ENCODE measurements around the gene HOXD8.

HOXD8 gene

GRCh38 chr2:176174382-176174823 lies 44.9 kb downstream of the HOXD8 start:
- TF ChIP-seq POLR2AphosphoS5 (IDR thresholded peaks at IDR 0.05; ENCODE audit: low read depth, low read length) (no peak), TAF1 (IDR thresholded peaks at IDR 0.05; ENCODE audit: borderline replicate concordance, insufficient read depth, low read length) (no peak)

DNA sequence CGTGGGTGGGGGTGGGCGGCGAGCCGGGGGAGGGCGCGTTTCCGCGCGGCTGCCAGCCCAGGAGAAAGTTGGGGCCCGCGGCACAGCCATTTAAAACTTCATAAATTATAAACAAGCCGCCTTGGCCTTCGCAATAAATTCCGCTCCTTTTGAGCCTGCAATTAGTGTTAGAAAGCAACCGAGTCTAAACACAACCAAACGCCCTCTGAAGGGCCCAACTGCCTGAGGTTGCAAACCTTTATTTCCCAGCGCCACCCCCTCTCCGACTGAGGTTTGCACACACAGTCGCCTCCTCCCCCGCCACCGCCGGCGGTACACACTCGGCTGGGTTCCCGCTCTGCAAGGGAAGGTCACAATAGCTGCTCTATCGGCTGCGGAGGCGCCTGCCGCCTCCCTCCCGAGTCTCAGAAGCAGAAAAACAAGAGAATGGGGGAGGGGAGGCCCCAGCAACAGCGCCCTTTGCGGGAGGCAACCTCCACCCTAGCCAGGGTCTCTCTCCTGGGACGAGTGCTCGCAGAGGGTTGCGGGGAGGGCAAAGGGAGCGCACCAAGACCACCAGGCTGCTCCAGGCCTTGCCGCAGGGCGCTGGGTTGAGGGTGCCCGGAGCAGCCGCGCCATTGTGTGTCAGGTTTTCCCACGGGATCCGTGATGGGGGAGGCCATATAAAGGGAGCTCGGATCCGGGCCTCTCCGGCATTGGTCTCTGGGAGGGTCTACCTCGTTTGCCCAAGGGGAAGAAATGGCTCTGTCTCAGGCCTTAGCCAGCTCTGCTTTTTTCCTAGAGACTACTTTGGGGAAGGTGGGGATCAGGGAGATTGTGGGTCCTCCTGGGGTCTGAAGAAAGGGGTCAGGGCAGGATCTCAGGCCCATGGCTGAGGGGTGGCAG lies 45.6 kb downstream of the HOXD8 start:
- TF ChIP-seq REST (IDR thresholded peaks at IDR 0.05; ENCODE audit: insufficient read depth in 1 of 2, low read depth in 2 of 2, low read length in 2 of 2) (no peak), POLR2AphosphoS5 (IDR thresholded peaks at IDR 0.05; ENCODE audit: low read depth, low read length) (no peak), TAF1 (IDR thresholded peaks at IDR 0.05; ENCODE audit: borderline replicate concordance, insufficient read depth, low read length) (no peak), FOXP2 (optimal IDR thresholded peaks at IDR 0.05; ENCODE audit: borderline replicate concordance, extremely low read depth, extremely low read length, insufficient read depth) (no peak), SIN3A (IDR thresholded peaks at IDR 0.05; ENCODE audit: borderline replicate concordance, insufficient read depth, low read length) (no peak)

DNA sequence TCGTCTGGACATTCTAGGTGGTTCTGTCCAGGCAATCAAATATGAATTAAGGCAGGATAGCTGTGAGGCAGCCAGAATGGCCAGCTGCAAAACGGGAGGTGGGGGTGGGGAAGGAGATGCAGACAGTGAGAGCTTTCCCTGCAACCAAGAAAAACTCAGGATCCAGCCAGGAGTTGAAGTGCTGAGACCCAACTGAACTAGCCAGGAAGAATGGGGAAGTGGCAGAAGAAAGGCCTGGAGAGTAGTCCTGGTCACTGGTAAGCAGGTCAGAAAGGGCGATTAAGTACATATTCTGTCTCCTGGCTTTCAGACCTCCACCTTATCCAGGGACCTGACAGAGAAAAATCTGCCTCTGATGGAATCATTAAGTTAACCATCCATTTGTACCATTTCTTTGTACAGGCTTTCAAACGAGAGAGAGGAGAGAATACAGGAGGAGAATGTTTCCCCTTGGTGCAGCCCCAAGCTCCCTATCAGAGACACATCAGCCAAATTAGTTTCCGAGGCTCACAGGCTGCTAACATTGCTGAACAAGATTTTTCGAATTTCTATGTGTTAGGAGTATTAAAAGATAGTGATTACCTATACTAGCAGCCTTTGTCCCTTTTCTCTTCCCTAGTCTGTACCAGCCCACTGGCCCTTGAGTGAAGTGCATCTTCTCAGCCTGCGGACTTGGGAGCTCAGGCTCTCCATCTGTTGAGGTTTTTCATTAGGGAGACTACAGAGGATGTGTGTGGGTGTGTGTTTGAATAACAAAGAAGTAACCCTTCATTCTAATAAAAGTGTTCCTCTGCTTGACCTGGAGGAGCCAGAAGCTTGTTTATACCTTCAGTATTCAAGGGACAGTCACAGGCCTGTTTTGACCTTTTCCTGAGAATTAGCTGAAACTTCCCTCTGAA lies 46.5 kb downstream of the HOXD8 start:
- TF ChIP-seq POLR2AphosphoS5 (IDR thresholded peaks at IDR 0.05; ENCODE audit: low read depth, low read length) (no peak), SIN3A (IDR thresholded peaks at IDR 0.05; ENCODE audit: borderline replicate concordance, insufficient read depth, low read length) (no peak), FOXP2 (optimal IDR thresholded peaks at IDR 0.05; ENCODE audit: borderline replicate concordance, extremely low read depth, extremely low read length, insufficient read depth) (no peak), TAF1 (IDR thresholded peaks at IDR 0.05; ENCODE audit: borderline replicate concordance, insufficient read depth, low read length) (no peak), REST (IDR thresholded peaks at IDR 0.05; ENCODE audit: insufficient read depth in 1 of 2, low read depth in 2 of 2, low read length in 2 of 2) (no peak)

GRCh38 chr2:176177580-176178037 lies 48.1 kb downstream of the HOXD8 start:
- TF ChIP-seq SIN3A (IDR thresholded peaks at IDR 0.05; ENCODE audit: borderline replicate concordance, insufficient read depth, low read length): no peak
- no peak for TF ChIP-seq FOXP2 (optimal IDR thresholded peaks at IDR 0.05; ENCODE audit: borderline replicate concordance, extremely low read depth, extremely low read length, insufficient read depth)
- TF ChIP-seq REST (IDR thresholded peaks at IDR 0.05; ENCODE audit: insufficient read depth in 1 of 2, low read depth in 2 of 2, low read length in 2 of 2): no peak
- TF ChIP-seq POLR2AphosphoS5 (IDR thresholded peaks at IDR 0.05; ENCODE audit: low read depth, low read length): no peak
- no peak for TF ChIP-seq TAF1 (IDR thresholded peaks at IDR 0.05; ENCODE audit: borderline replicate concordance, insufficient read depth, low read length)

DNA sequence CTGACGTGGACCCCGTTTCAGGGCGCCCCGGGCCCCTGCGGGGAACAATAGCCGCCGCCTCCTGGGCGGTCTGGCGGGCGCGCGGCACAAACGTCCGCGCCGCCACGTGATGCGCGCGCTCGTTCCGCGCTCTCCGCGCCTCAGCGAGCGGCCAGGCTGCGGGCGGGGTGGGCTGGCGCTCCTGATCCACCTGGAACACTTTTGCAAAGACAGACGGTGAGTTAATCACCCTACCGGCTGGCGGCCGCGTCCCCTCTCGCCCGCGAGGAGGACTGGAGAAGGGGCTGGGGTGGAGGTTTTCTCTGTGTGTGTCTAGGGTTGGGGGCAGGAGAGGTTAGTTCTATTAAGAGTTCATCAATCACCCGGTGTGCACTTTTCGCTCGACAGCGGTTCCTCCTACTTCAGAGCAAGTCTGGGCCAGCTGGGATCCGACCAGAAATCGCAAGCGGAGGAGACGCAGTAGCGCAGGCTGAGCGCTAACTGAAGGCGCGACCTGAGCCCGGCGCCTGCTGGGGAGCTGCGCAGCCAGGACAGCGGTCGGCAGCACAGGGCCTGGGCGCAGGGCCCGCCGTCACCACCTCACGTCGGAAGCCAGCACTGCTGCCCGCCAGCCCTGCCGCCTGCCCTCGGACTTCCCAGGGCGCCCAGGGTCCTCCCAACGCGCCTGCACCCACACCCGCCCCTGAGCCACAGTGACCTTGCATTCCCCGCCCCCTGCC lies 48.7 kb downstream of the HOXD8 start:
- TF ChIP-seq SIN3A (IDR thresholded peaks at IDR 0.05; ENCODE audit: borderline replicate concordance, insufficient read depth, low read length) (no peak), TAF1 (IDR thresholded peaks at IDR 0.05; ENCODE audit: borderline replicate concordance, insufficient read depth, low read length) (no peak)
